Peyer's patch (tissue), 4 donors: ENCODE data around the gene SLC43A3.

Source experiments
- CTCF ChIP-seq, 6 experiments: fragments of 450-650 bp in 4 of 6; fragments of 200-600 bp in 2 of 6; sonication (generic) in 1 of 6; IDR thresholded peaks; one replicate each; pipeline ENCODE4 v1.5.1; 2017 to 2019; ENCODE audit warnings: antibody characterized with exemption in 6 of 6, mild to moderate bottlenecking in 3 of 6, moderate library complexity in 1 of 6
- POLR2A ChIP-seq, 2 donors: fragments of 450-650 bp; IDR thresholded peaks; one replicate each; pipeline ENCODE4 v1.5.1; 2017; ENCODE audit warnings: antibody characterized with exemption in 2 of 2, mild to moderate bottlenecking in 2 of 2, moderate library complexity in 2 of 2

GRCh38 chr11:57462597-57462996 lies 35.7 kb upstream of the SLC43A3 start:
- TF ChIP-seq CTCF (IDR thresholded peaks at IDR 0.05) (no peak), POLR2A (IDR thresholded peaks at IDR 0.05) (no peak)
